Measurements from ENCODE around the gene CD38.

GRCh38 chr4:15837591-15837990 lies 59.5 kb downstream of the CD38 start:
- TF ChIP-seq CTCF (IDR thresholded peaks at IDR 0.05), result no peak
- TF ChIP-seq POLR2A (IDR thresholded peaks at IDR 0.05), result no peak
